ENCODE data around the gene OPRL1.

OPRL1 gene

DNA sequence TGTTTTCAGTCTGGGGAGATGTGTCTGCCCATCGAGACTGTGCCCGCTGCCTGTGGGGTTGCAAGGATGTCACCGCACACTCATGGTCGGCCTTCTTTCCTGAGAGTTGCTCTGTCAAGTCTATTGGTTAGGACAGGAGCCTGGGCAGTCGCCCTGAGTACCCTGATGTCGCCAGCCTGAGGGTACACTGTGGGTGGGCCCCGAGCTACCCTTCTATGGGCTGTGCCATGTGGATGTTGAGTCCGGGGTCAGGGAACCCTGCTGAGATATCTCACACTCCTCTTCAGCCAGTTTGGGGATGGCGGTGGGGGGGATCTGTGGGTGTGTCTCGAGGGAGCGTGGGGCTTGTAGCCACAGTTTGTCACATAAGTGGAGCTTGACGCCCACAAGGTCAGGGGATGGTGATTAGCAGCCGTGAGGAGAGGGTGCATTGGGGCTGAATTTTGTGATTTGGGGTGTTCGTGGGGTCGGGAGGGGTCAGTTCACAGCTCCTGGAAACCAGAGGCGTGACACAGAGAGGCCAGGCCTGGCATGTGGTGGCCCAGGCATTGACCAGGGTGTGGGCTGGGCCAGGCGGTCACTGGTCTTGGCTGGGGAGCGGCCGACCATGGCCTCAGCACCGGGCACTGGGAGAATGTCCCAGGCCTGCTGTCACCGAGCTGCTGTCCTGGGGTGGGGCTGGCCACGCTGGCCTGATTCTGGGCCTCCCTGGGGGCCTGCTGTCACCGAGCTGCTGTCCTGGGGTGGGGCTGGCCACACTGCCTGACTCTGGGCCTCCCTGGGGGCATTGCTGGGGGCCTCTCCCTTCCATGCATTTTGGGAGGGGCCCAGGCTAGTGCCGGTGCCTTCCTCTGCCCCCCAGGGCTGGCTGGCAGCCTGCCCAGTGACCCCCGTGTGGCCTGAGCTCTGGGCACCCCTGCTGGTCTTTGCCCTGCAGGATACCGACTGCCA lies 29.1 kb downstream of the OPRL1 start:
- H3K4me3 ChIP-seq (ENCODE audit: low read depth, low read length, poor library complexity, severe bottlenecking), result no peak overlapping the region
- H3K27me3 ChIP-seq (ENCODE audit: insufficient read depth, low read length), result peaks cover 7% of the 10 kb centered on the region; the same call in 1 of the 2 replicates
- no peaks in the 10 kb centered on the region for H3K9me3 ChIP-seq (ENCODE audit: low read length)
- no peaks in the 10 kb centered on the region for H3K9me2 ChIP-seq (ENCODE audit: low read depth, low read length)
- peaks cover 16% of the 10 kb centered on the region for H3K4me1 ChIP-seq (ENCODE audit: insufficient read depth, low read length, severe bottlenecking)
- no peaks in the 10 kb centered on the region for H3K36me3 ChIP-seq (ENCODE audit: insufficient read depth, low read length)
- TF ChIP-seq EZH2 (IDR thresholded peaks at IDR 0.05; ENCODE audit: borderline replicate concordance, low read length), result no peak
- TF ChIP-seq, protein P1, sequence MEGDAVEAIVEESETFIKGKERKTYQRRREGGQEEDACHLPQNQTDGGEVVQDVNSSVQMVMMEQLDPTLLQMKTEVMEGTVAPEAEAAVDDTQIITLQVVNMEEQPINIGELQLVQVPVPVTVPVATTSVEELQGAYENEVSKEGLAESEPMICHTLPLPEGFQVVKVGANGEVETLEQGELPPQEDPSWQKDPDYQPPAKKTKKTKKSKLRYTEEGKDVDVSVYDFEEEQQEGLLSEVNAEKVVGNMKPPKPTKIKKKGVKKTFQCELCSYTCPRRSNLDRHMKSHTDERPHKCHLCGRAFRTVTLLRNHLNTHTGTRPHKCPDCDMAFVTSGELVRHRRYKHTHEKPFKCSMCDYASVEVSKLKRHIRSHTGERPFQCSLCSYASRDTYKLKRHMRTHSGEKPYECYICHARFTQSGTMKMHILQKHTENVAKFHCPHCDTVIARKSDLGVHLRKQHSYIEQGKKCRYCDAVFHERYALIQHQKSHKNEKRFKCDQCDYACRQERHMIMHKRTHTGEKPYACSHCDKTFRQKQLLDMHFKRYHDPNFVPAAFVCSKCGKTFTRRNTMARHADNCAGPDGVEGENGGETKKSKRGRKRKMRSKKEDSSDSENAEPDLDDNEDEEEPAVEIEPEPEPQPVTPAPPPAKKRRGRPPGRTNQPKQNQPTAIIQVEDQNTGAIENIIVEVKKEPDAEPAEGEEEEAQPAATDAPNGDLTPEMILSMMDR (IDR thresholded peaks at IDR 0.05; ENCODE audit: low read length), result no peak
- no peak overlapping the region for H3K9ac ChIP-seq (ENCODE audit: low read length)
- no peaks in the 10 kb centered on the region for H4K20me1 ChIP-seq (ENCODE audit: insufficient read depth, low read length)
- no peak overlapping the region for H2AFZ ChIP-seq (ENCODE audit: low read length)
- H3K27ac ChIP-seq (ENCODE audit: low read depth, low read length, poor library complexity, severe bottlenecking), result no peak overlapping the region
- H3K79me2 ChIP-seq (ENCODE audit: insufficient read depth, low read length), result no peaks in the 10 kb centered on the region
- H3K4me2 ChIP-seq (ENCODE audit: low read length), result peak overlapping the region; percentile 13; the same call in 1 of the 2 replicates
- H3F3A ChIP-seq (ENCODE audit: insufficient read depth, low read length), result no peaks in the 10 kb centered on the region

DNA sequence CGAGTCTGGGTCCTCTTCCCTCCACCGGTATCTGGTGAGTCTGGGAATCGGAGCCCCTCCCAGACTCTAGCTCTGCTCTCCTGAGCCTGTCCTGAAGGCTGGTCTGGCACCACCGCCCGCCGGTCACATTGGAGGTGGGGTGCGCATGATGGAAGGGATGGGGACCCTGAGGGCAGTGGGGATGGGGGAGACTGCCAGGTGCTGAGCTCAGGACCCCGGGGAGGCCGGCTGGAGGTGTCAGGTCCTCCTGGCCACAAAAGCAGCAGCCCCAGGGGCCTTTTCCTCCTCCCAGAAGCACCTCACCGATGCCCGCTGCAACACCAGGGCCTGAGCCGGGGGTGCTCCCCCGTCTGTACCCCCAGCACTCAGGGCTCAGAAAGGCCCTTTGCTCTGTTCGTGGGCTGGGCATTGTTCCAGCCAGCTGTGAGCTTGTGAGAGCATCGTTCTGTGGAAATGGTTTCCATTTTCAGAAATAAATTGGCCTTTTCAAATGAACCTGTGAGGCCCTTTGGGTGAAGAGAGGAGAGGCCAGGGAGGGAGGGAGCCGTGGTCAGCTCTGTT lies 30.0 kb downstream of the OPRL1 start:
- H3K9ac ChIP-seq (ENCODE audit: low read length), result no peak overlapping the region
- no peak for TF ChIP-seq EZH2 (IDR thresholded peaks at IDR 0.05; ENCODE audit: borderline replicate concordance, low read length)
- TF ChIP-seq, protein P1 (IDR thresholded peaks at IDR 0.05; ENCODE audit: low read length), result no peak
- peaks cover 7% of the 10 kb centered on the region; the same call in 1 of the 2 replicates for H3K27me3 ChIP-seq (ENCODE audit: insufficient read depth, low read length)
- H3K4me2 ChIP-seq (ENCODE audit: low read length), result no peak overlapping the region
- peaks cover 16% of the 10 kb centered on the region for H3K4me1 ChIP-seq (ENCODE audit: insufficient read depth, low read length, severe bottlenecking)
- no peaks in the 10 kb centered on the region for H3K9me2 ChIP-seq (ENCODE audit: low read depth, low read length)
- no peaks in the 10 kb centered on the region for H4K20me1 ChIP-seq (ENCODE audit: insufficient read depth, low read length)
- H3K4me3 ChIP-seq (ENCODE audit: low read depth, low read length, poor library complexity, severe bottlenecking), result no peak overlapping the region
- H2AFZ ChIP-seq (ENCODE audit: low read length), result no peak overlapping the region
- no peaks in the 10 kb centered on the region for H3K79me2 ChIP-seq (ENCODE audit: insufficient read depth, low read length)
- H3K36me3 ChIP-seq (ENCODE audit: insufficient read depth, low read length), result no peaks in the 10 kb centered on the region
- H3K9me3 ChIP-seq (ENCODE audit: low read length), result no peaks in the 10 kb centered on the region
- H3K27ac ChIP-seq (ENCODE audit: low read depth, low read length, poor library complexity, severe bottlenecking), result no peak overlapping the region
- H3F3A ChIP-seq (ENCODE audit: insufficient read depth, low read length), result no peaks in the 10 kb centered on the region

- Histone ChIP-seq H3K27ac (ENCODE audit: low read depth, low read length, poor library complexity, severe bottlenecking) (no peak overlapping the region), H3K36me3 (ENCODE audit: insufficient read depth, low read length) (no peaks in the 10 kb centered on the region), H4K20me1 (ENCODE audit: insufficient read depth, low read length) (no peaks in the 10 kb centered on the region), H3K4me1 (ENCODE audit: insufficient read depth, low read length, severe bottlenecking) (peaks cover 16% of the 10 kb centered on the region), H2AFZ (ENCODE audit: low read length) (no peak overlapping the region), H3F3A (ENCODE audit: insufficient read depth, low read length) (no peaks in the 10 kb centered on the region), H3K79me2 (ENCODE audit: insufficient read depth, low read length) (no peaks in the 10 kb centered on the region), H3K9me2 (ENCODE audit: low read depth, low read length) (no peaks in the 10 kb centered on the region), H3K4me2 (ENCODE audit: low read length) (no peak overlapping the region), H3K9me3 (ENCODE audit: low read length) (no peaks in the 10 kb centered on the region), H3K9ac (ENCODE audit: low read length) (no peak overlapping the region), H3K27me3 (ENCODE audit: insufficient read depth, low read length) (peaks cover 7% of the 10 kb centered on the region; the same call in 1 of the 2 replicates), H3K4me3 (ENCODE audit: low read depth, low read length, poor library complexity, severe bottlenecking) (no peak overlapping the region)
- TF ChIP-seq, protein P1 (IDR thresholded peaks at IDR 0.05; ENCODE audit: low read length), result no peak
- no peak for TF ChIP-seq EZH2 (IDR thresholded peaks at IDR 0.05; ENCODE audit: borderline replicate concordance, low read length)
These were observed 30.7 kb downstream of the OPRL1 start for GRCh38 chr20:64110411-64111068.
